GM19397 (cell line): ENCODE results near the gene UBFD1.
"Not testable (repeated sequence)": the region's sequence is repeated elsewhere in the genome, so short reads cannot be mapped to it uniquely, and the experiment has no call there.

Experiments
- ATAC-seq: cut with Tn5 transposase; IDR thresholded peaks from one replicate; pipeline ENCODE4 v1.9.1; 2021; ENCODE audit warnings: mild to moderate bottlenecking, moderate library complexity; ENCODE audit not compliant: unreplicated experiment

The UBFD1 gene

DNA sequence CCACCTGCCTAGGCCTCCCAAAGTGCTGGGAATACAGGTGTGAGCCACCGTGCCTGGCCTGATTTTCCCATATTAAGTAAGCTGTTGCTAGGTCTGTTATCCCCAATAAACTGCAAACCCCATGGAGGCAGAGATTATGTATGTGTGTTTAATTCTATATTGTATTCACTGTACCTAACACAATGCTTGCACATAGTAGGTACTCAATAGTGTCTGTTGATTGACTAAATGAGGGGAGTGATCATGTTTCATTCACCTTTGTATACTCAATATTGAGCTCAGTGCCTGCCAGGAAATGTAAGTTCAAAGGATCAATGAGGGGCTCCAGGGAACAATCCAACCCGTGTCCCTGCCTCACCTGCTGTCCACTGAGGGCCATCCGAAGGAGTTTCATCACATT, 32.6 kb upstream of the UBFD1 start:
- ATAC-seq, result no peak

DNA sequence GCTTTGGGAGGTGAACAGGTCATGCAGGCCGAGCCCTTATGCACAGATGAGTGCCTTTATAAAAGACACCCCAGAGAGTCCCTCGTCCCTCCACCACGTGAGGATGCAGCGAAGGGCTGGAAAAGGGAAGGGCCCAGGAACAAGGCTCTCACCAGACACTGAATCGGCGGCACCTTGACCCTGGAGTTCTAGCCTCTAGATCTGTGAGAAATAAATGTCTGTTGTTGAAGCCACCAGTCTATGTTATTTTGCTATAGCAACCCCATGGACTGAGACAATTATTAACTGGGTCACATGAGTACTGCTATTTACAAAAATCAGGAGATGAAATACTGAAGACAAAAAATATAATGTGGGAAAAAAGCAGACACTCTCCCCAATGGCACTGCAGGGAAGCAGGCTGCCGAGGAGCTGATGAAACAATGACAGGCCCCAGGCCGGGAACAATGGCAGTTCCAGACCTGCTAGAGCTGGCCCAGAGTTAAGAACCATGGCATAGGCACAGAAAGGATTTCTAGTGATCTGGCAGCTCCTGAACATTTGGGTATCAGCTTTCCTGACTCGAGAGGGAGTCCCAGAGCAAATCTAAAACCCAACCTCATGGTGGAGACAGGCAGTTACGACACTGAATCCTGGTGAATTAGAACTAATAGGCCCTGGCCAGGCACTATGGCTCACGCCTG, 29.4 kb upstream of the UBFD1 start:
- no peak for ATAC-seq

DNA sequence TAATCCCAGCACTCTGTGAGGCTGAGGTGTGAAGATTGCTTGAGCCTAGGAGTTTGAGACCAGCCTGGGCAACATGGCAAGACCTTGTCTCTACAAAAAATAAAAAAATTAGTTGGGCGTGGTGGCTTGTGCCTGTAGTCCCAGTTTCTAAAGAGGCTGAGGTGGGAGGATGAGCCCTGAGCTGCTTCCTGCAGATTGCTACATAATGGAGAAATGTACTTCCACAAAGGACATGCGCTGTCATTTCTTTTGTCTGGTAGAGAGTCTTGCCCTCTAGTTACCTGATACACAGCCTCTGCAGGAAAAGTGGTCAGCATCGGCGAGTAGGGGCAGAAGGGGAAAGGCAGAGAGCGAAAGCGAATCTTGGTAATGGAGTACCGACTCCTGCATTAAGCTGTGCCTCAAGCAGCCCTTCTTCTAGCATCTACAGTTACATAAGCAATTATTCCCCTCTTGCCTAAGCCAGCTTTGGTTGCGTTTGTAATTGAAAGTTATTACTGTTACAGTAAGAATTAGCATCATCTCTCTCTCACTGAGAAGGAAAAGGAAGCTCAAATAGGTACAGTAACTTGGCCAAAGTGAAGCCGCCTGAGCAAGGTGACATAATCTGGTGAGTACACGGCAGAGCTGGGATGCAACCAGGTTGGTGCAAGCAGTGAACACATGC, 28.8 kb upstream of the UBFD1 start:
- no peak for ATAC-seq

DNA sequence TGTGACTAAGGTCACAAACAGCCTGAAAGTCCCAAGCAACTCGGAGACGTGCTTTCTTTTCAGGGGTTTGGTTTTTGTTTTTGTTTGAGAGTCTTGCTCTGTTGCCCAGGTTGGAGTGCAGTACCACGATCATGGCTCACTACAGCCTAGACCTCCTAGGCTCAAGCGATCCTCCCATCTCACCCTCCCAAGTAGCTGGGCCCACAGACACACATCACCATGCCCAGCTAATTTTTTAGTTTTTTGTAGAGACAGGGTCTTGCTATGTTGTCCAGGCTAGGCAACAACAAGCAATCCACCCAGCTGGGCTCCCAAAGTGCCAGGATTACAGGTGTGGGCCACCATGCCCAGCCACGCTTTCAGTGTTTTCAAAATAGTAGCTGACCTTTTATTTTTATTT, 27.5 kb upstream of the UBFD1 start:
- no peak for ATAC-seq

DNA sequence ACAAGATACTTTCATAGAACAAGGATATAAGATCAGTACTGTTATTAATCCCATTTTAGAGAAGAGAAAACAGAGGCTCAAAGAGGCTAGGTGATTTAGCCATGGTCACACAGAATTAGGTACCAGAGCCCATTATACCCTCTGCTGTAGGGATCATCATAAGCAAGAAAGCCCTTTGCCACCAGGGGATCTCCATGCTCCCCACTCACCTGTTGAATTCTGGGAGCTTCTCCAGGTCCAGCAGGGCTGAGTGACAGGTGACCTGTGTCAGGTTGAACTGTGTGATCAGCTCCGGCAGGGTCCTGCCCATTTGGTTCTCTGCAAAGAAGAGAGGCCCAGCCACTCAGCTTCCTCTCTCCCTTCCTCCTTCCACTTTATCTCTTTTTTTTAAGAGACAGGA, 25.1 kb upstream of the UBFD1 start:
- ATAC-seq, result no peak

DNA sequence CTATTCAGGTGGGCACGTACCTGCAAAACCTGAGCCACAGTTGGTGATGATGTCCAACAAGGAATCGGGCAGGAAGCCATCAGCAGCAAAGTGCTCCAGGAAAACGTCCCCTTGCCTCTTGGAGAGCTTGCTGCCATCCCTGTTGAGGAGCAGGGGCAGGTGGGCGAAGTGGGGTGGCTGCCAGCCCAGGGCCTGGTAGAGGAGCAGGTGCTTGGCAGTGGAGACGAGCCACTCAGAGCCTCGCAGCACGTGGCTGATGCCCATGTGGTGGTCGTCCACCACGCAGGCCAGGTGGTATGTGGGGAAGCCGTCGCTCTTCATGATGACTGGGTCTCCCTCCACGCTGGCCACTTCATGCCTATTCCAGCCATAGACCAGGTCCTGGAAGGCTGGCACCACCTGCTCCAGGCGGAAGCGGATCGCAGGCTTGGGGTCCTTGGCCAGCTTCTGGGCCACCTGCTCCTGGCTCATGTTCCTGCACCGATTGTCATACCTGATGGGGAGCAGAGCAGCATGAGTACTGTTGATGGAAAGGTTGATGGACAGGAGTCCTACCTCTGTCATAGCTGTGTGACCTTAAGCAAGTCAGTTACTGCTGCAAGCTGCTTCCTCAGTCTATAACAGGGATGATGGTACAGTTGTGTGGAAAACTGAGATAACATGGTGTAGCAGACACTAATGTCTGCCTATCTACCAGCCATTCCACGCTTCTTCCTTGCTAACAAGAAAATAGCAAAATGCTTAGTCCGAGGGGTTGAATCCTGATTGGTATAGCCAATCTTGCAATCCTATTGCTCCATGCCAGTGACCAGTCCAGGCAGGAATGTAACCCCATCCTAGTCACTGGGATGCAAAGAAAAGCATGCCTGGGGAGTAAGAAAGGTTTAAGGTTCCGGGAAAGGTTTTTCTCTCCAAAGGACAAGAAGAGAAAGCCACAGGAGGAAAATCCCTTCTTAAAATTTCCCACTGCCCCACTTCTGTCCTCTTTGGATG, 22.4 kb upstream of the UBFD1 start:
- no peak for ATAC-seq

DNA sequence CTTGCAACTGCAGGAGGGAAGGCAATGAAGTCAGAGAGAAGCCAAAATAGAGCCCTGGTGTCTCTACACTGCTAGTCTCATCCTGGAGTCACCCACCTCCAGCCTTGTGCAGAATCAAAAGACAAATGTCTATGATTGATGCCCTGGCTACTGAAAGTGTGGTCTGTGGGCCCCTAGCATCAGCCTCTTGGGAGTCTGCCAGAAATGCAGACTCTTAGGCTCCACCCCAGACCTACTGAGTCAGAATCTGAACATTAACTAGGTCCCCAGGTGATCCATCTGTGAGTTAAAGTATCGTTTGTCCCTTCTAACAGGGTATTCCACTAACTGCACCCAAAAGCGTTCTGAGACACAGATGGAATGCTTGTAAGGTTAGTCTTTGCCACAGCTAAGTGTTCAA, 21.6 kb upstream of the UBFD1 start:
- ATAC-seq, result no peak

DNA sequence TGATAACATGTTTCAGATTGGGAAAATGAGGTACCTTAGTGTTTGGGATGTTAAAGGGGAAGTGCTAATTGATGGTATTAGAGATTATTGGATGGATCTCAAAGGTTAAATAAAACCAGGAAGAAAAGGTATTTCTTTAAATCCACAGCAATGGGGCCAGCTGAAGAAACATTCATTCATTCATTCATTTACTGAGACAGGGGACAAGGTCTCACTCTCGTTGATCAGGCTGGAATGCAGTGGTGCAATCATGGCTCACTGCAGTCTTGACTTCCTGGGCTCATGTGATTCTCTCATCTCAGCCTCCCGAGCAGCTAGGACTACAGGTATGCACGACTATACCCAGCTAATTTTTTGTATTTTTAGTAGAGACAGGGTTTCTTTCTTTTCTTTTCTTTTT, 20.1 kb upstream of the UBFD1 start:
- no peak for ATAC-seq

DNA sequence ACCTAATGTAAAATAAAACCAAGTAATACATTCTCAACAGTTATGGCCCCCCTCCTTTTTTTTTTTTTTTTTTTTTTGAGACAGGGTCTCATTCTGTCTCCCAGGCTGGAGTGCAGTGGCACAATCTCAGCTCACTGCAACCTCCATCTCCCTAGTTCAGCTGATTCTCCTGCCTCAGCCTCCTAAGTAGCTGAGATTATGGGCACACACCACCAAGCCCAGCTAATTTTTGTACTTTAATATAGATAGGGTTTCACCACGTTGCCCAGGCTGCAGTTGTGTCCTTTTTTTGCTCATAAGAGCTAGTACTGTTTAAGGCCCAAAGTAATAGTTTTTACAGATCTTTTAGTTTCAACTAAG, 18.6 kb upstream of the UBFD1 start:
- ATAC-seq, result no peak

DNA sequence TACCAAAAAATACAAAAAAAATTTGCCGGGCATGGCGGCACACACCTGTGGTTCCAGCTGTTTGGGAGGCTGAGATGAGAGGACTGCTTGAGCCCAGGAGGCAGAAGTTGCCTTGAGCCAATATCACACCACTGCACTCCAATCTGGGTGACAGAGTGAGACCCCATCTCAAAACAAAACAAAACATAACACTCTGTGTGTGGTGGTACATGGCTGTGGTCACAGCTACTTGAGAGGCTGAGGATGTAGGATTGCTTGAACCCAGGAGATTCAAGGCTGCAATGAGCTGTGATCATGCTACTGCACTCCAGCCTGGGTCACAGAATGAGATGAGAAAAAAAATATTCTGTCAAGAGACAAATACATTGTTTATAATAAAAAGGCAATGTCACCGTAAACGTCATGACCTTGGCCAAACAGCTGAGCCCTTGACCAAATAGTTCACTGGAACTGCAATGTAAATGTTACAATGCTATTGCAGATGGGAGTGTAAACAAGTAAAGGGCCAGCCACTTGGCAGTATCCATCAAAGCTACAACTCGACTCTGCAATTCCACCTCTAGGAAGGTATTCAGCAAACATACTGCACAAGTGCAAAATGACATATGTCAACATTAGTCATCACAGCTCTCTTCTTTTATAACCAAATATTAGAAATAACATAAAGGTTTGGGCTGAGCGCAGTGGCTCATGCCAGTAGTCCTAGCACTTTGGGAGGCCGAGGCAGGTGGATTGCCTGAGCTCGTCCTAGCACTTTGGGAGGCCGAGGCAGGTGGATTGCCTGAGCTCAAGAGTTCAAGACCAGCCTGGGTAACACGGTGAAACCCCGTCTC, 17.3 kb upstream of the UBFD1 start:
- no peak for ATAC-seq

DNA sequence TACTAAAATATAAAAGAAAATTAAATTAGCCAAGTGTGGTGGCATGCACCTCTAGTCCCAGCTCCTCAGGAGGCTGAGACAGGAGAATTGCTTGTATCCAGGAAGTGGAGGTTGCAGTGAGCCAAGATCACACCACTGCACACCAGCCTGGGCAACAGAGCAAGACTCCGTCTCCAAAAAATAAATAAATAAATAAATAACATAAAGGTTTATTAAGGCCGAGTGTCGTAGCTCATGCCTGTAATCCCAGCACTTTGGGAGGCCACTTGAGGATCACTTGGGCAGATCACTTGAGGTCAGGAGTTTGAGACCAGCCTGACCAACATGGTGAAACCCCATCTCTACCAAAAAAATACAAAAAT, 16.7 kb upstream of the UBFD1 start:
- not testable (repeated sequence) for ATAC-seq

DNA sequence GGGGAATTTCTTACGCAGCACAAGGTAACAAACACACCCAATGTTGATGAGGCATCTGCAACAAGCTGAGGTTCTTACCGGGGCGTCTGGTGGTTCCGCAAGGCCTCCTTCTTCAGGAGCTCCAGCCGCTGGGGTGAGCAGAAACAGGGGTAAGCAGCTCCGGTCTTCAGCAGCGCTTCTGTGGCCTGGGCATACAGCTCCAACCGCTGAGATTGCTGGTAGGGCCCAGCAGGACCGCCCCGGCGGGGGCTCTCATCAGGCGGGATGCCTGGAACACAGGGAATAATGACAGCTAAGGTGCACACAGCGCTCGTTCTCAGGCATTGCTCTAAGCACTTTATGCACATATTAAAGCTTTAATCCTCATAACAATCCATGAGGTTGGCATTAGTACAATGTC, 13.1 kb upstream of the UBFD1 start:
- ATAC-seq, result no peak

DNA sequence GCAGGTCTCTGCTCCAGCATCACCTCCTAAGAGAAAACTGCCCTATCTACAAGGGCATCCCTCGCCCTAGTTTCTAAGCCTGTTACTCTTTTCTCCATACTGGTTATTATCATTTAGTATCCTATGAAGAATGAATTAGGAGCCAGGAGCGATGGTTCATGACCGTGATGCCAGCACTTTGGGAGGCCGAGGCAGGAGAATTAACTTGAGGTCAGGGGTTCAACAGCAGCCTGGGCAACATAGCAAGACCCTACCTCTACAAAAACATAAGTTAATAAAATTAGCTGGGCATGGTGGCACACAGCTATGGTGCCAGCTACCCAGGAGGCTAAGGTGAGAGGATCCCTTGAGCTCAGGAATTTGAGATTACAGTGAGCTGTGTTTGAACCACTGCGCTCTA, 7.6 kb upstream of the UBFD1 start:
- no peak for ATAC-seq

DNA sequence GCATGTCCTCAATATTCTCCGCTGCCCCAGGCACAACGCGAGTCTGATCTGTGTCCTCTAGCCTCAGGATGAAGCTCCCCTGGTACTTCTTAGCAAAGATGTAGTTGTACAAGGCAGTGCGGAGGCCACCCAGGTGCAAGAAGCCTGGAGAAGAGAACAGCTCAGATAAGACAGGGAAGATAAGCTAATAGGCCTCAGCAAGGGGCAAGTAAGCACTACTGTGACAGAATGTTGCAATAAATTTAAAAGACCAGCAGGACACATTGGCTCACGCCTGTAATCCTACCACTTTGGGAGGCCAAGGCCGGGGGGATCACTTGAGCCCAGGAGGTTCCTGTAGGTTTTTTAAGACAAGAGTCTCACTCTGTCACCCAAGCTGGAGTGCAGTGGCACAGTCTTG, 5.4 kb upstream of the UBFD1 start:
- no peak for ATAC-seq

DNA sequence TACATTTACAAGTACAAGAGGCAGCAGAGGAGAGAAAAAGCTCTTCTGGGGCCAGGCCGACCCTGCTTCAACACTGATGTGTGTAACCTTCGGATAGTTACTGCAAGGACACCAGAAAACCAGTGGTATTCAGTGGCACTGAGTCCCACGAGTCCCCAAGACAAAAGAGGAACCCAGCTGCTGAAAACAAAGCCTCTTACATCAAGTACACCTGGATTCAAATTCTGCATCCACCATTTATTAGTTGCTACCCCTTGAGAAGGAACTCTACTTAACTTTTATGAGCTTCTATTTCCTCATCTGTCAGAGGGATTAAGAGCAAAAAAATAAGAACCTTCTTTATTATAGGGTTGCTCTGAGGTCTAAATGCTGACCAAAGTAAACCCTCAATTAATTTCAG, 3.0 kb upstream of the UBFD1 start:
- no peak for ATAC-seq

DNA sequence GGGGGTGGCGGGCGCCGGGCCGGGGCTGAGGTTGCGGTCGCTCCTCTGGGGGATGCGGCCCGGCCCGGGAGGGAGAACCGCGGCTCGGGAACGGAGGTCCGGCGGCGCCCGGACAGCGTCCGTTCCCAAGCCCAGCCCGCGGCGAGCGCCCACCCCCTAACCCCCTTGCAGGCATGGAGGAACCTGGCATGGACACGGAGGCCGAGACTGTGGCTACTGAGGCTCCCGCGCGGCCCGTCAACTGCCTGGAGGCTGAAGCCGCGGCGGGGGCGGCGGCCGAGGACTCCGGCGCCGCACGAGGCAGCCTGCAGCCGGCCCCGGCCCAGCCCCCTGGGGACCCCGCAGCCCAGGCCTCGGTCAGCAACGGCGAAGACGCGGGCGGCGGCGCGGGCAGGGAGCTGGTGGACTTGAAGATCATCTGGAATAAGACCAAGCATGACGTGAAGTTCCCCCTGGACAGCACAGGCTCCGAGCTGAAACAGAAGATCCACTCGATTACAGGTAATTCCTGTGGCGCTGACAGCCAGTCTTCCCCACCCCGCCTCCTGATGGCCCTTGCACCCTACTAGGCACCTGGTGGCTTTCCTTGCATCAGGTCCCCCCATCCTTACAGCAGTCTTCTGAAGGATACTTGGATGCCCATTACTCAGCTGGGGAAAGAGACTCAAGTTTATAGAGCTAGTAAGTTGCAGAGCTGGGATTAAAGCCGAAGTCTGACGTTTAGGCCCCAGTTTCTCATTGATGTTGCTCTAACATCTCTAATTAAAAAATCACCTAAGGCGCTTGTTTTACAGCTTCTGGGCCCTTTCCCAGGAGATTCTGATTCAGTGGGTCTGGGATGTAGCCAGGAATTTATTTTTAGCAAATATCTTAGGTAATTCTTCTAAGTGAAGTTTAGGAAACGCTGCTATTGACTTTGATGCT, 514 bp downstream of the UBFD1 start:
- ATAC-seq, result no peak

DNA sequence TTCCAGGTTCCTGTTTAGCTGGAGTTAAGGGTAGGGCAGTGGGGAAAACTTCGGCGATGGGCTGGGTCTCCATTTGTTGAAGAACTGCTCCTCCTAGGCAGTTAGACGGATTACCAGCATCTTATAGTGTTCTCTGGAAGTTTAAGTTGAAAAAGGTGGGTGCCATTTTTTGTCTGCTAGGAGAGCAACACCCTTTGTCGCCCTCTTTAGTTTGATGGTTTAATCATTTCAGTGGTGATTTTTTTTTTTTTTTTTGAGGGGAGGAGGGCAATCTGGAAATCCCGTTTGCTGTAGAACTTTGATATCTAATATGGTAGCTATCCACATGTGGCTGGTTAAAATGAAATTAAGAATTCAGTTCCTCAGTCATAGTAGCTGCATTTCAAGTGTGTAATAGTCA, 4.1 kb downstream of the UBFD1 start:
- ATAC-seq, result no peak

DNA sequence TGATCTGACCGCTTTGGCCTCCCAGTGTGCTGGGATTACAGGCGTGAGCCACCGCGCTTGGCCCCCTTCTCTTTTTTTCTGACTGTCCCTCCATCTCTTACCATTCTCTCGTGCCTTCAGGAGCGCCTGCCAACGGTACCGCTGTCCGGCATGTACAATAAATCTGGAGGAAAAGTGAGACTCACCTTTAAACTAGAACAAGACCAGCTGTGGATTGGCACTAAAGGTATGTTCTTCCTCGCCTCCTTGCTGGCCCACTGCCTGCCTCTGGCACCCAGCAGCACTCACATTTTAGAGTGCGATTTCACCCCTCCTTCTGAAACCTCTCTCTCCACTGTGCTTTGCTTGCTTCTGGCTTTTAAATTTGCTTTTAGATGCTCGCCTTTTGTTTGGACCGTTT, 5.0 kb downstream of the UBFD1 start:
- no peak for ATAC-seq

DNA sequence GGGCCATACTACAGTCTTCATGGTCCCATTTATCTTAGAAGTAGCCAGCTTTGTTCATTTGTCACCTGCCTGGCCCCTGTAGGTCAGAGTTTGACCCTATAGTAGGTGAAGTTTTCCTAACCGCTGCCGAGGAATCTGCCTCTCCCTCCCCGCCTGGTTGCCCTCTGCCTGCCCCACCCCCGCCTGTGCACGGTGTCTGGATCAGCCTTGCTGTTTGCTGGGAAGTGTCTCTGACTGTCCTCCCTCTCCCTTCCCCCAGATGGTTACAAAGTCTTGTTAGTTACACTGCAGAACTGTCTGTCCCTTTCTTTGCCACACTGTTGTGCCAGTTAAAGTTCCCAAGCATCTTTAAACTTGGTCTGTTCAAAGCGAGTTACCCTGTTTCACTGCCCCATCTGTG, 5.7 kb downstream of the UBFD1 start:
- no peak for ATAC-seq
